Measurements from ENCODE around the gene PJA1.

DNA sequence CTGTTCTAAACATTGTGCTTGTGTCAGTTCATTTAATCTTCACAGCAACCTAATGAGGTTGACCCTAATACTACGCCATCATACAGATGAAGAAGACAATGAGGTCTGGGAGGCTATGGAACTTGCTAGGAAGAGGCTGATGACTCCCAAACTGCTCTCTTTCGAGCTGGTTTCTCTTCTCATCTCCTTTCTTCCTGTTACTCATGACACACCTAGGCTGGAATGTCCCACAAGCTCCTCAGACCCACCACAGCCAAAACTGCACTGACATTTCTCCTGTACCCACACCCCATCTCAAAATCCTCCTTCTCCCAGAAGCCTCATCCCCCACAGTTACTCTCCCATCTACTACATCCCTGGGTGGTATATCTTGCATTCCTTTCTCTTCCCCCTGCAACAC is 27.4 kb upstream of the PJA1 start:
- TF ChIP-seq, protein P1, sequence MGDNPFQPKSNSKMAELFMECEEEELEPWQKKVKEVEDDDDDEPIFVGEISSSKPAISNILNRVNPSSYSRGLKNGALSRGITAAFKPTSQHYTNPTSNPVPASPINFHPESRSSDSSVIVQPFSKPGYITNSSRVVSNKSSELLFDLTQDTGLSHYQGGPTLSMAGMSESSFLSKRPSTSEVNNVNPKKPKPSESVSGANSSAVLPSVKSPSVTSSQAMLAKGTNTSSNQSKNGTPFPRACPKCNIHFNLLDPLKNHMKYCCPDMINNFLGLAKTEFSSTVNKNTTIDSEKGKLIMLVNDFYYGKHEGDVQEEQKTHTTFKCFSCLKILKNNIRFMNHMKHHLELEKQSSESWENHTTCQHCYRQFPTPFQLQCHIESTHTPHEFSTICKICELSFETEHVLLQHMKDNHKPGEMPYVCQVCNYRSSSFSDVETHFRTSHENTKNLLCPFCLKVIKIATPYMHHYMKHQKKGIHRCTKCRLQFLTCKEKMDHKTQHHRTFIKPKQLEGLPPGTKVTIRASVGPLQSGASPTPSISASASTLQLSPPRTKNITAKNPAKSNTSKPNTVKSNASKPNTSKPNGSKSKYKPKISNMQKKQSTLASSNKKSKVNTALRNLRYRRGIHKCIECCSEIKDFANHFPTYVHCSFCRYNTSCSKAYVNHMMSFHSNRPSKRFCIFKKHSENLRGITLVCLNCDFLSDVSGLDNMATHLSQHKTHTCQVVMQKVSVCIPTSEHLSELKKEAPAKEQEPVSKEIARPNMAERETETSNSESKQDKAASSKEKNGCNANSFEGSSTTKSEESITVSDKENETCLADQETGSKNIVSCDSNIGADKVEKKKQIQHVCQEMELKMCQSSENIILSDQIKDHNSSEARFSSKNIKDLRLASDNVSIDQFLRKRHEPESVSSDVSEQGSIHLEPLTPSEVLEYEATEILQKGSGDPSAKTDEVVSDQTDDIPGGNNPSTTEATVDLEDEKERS (tag by site-specific recombination; IDR thresholded peaks at IDR 0.05) = no peak
- TF ChIP-seq ZNF24 (tag by site-specific recombination; IDR thresholded peaks at IDR 0.05) (no peak), HOXA7 (CRISPR knock-in tag; IDR thresholded peaks at IDR 0.05; ENCODE audit: borderline replicate concordance) (no peak), ZNF138 (tag by site-specific recombination; IDR thresholded peaks at IDR 0.05; ENCODE audit: borderline replicate concordance) (no peak), ZNF501 (tag by site-specific recombination; IDR thresholded peaks at IDR 0.05) (no peak), CTCF (tag by site-specific recombination; IDR thresholded peaks at IDR 0.05) (no peak), PRDM2 (tag by site-specific recombination; IDR thresholded peaks at IDR 0.05; ENCODE audit: borderline replicate concordance) (no peak), ZNF707 (tag by site-specific recombination; IDR thresholded peaks at IDR 0.05) (no peak), ZNF473 (tag by site-specific recombination; IDR thresholded peaks at IDR 0.05) (no peak), ZXDB (tag by site-specific recombination; IDR thresholded peaks at IDR 0.05) (no peak), ZNF48 (tag by site-specific recombination; IDR thresholded peaks at IDR 0.05) (no peak)
- TF ChIP-seq, protein P2, sequence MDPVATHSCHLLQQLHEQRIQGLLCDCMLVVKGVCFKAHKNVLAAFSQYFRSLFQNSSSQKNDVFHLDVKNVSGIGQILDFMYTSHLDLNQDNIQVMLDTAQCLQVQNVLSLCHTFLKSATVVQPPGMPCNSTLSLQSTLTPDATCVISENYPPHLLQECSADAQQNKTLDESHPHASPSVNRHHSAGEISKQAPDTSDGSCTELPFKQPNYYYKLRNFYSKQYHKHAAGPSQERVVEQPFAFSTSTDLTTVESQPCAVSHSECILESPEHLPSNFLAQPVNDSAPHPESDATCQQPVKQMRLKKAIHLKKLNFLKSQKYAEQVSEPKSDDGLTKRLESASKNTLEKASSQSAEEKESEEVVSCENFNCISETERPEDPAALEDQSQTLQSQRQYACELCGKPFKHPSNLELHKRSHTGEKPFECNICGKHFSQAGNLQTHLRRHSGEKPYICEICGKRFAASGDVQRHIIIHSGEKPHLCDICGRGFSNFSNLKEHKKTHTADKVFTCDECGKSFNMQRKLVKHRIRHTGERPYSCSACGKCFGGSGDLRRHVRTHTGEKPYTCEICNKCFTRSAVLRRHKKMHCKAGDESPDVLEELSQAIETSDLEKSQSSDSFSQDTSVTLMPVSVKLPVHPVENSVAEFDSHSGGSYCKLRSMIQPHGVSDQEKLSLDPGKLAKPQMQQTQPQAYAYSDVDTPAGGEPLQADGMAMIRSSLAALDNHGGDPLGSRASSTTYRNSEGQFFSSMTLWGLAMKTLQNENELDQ (tag by site-specific recombination; IDR thresholded peaks at IDR 0.05; ENCODE audit: low read depth) = no peak
- TF ChIP-seq, protein P3, sequence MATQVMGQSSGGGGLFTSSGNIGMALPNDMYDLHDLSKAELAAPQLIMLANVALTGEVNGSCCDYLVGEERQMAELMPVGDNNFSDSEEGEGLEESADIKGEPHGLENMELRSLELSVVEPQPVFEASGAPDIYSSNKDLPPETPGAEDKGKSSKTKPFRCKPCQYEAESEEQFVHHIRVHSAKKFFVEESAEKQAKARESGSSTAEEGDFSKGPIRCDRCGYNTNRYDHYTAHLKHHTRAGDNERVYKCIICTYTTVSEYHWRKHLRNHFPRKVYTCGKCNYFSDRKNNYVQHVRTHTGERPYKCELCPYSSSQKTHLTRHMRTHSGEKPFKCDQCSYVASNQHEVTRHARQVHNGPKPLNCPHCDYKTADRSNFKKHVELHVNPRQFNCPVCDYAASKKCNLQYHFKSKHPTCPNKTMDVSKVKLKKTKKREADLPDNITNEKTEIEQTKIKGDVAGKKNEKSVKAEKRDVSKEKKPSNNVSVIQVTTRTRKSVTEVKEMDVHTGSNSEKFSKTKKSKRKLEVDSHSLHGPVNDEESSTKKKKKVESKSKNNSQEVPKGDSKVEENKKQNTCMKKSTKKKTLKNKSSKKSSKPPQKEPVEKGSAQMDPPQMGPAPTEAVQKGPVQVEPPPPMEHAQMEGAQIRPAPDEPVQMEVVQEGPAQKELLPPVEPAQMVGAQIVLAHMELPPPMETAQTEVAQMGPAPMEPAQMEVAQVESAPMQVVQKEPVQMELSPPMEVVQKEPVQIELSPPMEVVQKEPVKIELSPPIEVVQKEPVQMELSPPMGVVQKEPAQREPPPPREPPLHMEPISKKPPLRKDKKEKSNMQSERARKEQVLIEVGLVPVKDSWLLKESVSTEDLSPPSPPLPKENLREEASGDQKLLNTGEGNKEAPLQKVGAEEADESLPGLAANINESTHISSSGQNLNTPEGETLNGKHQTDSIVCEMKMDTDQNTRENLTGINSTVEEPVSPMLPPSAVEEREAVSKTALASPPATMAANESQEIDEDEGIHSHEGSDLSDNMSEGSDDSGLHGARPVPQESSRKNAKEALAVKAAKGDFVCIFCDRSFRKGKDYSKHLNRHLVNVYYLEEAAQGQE (tag by site-specific recombination; IDR thresholded peaks at IDR 0.05) = no peak
